22Rv1 (cell line): Measurements from ENCODE around the gene RGS9BP.

ENCODE experiments used
- H3K27ac ChIP-seq: fragments of 450-650 bp; 2 replicates; pipeline ENCODE4 v1.5.1; 2017
- CTCF ChIP-seq: fragments of 450-650 bp; IDR thresholded peaks from 2 replicates; pipeline ENCODE4 v1.5.1; 2017; ENCODE audit warnings: mild to moderate bottlenecking
- ZFX ChIP-seq: fragments of 450-650 bp; IDR thresholded peaks from 2 replicates; pipeline ENCODE4 v1.6.1; 2017; ENCODE audit warnings: antibody characterized with exemption, borderline replicate concordance

Gene RGS9BP

GRCh38 chr19:32720216-32720935 is 44.7 kb downstream of the RGS9BP start:
- TF ChIP-seq ZFX (no peak), CTCF (no peak)

GRCh38 chr19:32720936-32721250 is 45.2 kb downstream of the RGS9BP start:
- H3K27ac ChIP-seq, result no peak overlapping the region
- TF ChIP-seq ZFX, result no peak
- TF ChIP-seq CTCF, result no peak

More at GRCh38 chr19:32720216-32720935, 44.7 kb downstream of the RGS9BP start:
- no peak overlapping the region for H3K27ac ChIP-seq
